Neural progenitor cell (in vitro differentiated cells): ENCODE results near the gene CDH23. TPM values are rescaled to one million over a fixed set of nuclear protein-coding genes. Genes with fewer than 3 reads are reported as not detected.
A peak's percentile ranks its signal among the peaks of the same experiment; 100 is the strongest.

ENCODE experiments used
- DNase-seq: peaks from one replicate; pipeline ENCODE4 v3.0.0-alpha.2; 2016; ENCODE audit warnings: low spot score
- H2AFZ ChIP-seq: fragments of 200-600 bp; sonication (generic); replicated peaks from 2 replicates; pipeline ENCODE4 v1.6.1; 2016; ENCODE audit warnings: antibody characterized with exemption
- H3F3A ChIP-seq: fragments of 200-600 bp; sonication (generic); 2 replicates; pipeline ENCODE4 v1.6.1; 2016; ENCODE audit warnings: antibody characterized with exemption, low read depth
- H3K27ac ChIP-seq: fragments of 200-600 bp; sonication (generic); 2 replicates; pipeline ENCODE4 v1.5.1; 2016; ENCODE audit warnings: mild to moderate bottlenecking
- H3K27me3 ChIP-seq: fragments of 200-600 bp; sonication (generic); 2 replicates; pipeline ENCODE4 v1.6.1; 2016; ENCODE audit warnings: mild to moderate bottlenecking, moderate library complexity
- H3K36me3 ChIP-seq: fragments of 200-600 bp; sonication (generic); 2 replicates; pipeline ENCODE4 v1.5.1; 2016
- H3K4me1 ChIP-seq: fragments of 200-600 bp; sonication (generic); 2 replicates; pipeline ENCODE4 v1.6.1; 2016; ENCODE audit warnings: mixed run types
- H3K4me2 ChIP-seq: fragments of 200-600 bp; sonication (generic); 2 replicates; pipeline ENCODE4 v1.6.1; 2016
- H3K4me3 ChIP-seq: fragments of 200-600 bp; sonication (generic); 2 replicates; pipeline ENCODE4 v1.5.1; 2016
- H3K79me2 ChIP-seq: fragments of 200-600 bp; sonication (generic); 2 replicates; pipeline ENCODE4 v1.6.1; 2016; ENCODE audit warnings: low read depth
- H3K9ac ChIP-seq: fragments of 200-600 bp; sonication (generic); 2 replicates; pipeline ENCODE4 v1.6.1; 2016
- H3K9me3 ChIP-seq: fragments of 200-600 bp; sonication (generic); 2 replicates; pipeline ENCODE4 v1.5.1; 2016; ENCODE audit warnings: low read depth
- H4K20me1 ChIP-seq: fragments of 200-600 bp; sonication (generic); 2 replicates; pipeline ENCODE4 v1.6.1; 2016; ENCODE audit warnings: low read depth
- H3K27ac Mint-ChIP-seq: 3 replicates; pipeline ENCODE4 v1.8.0; 2021; ENCODE audit warnings: mixed read lengths
- H3K27me3 Mint-ChIP-seq: 2 replicates; pipeline ENCODE4 v1.8.0; 2022; ENCODE audit warnings: low read depth, mild to moderate bottlenecking, inconsistent platforms, moderate library complexity, mixed read lengths; ENCODE audit not compliant: insufficient read depth
- H3K36me3 Mint-ChIP-seq: 3 replicates; pipeline ENCODE4 v1.8.0; 2021; ENCODE audit warnings: mixed read lengths
- H3K4me1 Mint-ChIP-seq: 3 replicates; pipeline ENCODE4 v1.8.0; 2021; ENCODE audit warnings: mixed read lengths
- H3K4me3 Mint-ChIP-seq: 3 replicates; pipeline ENCODE4 v1.8.0; 2021; ENCODE audit warnings: mild to moderate bottlenecking, moderate library complexity, mixed read lengths
- H3K9me3 Mint-ChIP-seq: 3 replicates; pipeline ENCODE4 v1.8.0; 2020; ENCODE audit warnings: mixed read lengths
- EZH2 ChIP-seq: fragments of 200-600 bp; sonication (generic); IDR thresholded peaks from 2 replicates; pipeline ENCODE4 v1.6.1; 2017; ENCODE audit warnings: antibody characterized with exemption, mild to moderate bottlenecking, moderate library complexity
- EZH2phosphoT487 ChIP-seq: fragments of 200-600 bp; sonication (generic); IDR thresholded peaks from 2 replicates; pipeline ENCODE4 v1.6.1; 2017; ENCODE audit warnings: antibody characterized with exemption
- total RNA-seq: library from RNA; depleted of rRNA; stranded (reverse); fragments of >200 nt; gene quantifications from 2 replicates; pipeline ENCODE4 v1.2.3, GENCODE V29; 2015; ENCODE audit warnings: low replicate concordance
- TF ChIP-seq, protein P1 (sequence below): fragments of 200-600 bp; sonication (generic); IDR thresholded peaks from 2 replicates; pipeline ENCODE4 v1.5.1; 2017; ENCODE audit warnings: antibody characterized with exemption, mild to moderate bottlenecking

CDH23 gene
- total RNA-seq, 1 donor from 2014 or later = 5.9 TPM

GRCh38 chr10:71746344-71747037, 349.8 kb downstream of the CDH23 start:
- Histone ChIP-seq H3K36me3 (no peaks in the 10 kb centered on the region), H3K79me2 (no peaks in the 10 kb centered on the region), H3K9ac (no peak overlapping the region), H4K20me1 (no peaks in the 10 kb centered on the region), H3K4me1 (peaks cover 5% of the 10 kb centered on the region), H3K4me2 (no peak overlapping the region), H3K27me3 (no peaks in the 10 kb centered on the region), H3K4me3 (no peak overlapping the region), H3K27ac (no peak overlapping the region), H3F3A (no peaks in the 10 kb centered on the region), H3K9me3 (no peaks in the 10 kb centered on the region), H2AFZ (peak overlapping the region; percentile 85)
- no peak for TF ChIP-seq EZH2phosphoT487
- TF ChIP-seq, protein P1, sequence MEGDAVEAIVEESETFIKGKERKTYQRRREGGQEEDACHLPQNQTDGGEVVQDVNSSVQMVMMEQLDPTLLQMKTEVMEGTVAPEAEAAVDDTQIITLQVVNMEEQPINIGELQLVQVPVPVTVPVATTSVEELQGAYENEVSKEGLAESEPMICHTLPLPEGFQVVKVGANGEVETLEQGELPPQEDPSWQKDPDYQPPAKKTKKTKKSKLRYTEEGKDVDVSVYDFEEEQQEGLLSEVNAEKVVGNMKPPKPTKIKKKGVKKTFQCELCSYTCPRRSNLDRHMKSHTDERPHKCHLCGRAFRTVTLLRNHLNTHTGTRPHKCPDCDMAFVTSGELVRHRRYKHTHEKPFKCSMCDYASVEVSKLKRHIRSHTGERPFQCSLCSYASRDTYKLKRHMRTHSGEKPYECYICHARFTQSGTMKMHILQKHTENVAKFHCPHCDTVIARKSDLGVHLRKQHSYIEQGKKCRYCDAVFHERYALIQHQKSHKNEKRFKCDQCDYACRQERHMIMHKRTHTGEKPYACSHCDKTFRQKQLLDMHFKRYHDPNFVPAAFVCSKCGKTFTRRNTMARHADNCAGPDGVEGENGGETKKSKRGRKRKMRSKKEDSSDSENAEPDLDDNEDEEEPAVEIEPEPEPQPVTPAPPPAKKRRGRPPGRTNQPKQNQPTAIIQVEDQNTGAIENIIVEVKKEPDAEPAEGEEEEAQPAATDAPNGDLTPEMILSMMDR = peak; percentile 33
- no peaks in the 10 kb centered on the region for H3K36me3 Mint-ChIP-seq
- peaks cover 7% of the 10 kb centered on the region for H3K27me3 Mint-ChIP-seq
- peak overlapping the region; percentile 50 for H3K27ac Mint-ChIP-seq
- peak; percentile 45 for DNase-seq
- no peaks in the 10 kb centered on the region for H3K9me3 Mint-ChIP-seq
- peaks cover 30% of the 10 kb centered on the region for H3K4me1 Mint-ChIP-seq
- H3K4me3 Mint-ChIP-seq = no peak overlapping the region

DNA sequence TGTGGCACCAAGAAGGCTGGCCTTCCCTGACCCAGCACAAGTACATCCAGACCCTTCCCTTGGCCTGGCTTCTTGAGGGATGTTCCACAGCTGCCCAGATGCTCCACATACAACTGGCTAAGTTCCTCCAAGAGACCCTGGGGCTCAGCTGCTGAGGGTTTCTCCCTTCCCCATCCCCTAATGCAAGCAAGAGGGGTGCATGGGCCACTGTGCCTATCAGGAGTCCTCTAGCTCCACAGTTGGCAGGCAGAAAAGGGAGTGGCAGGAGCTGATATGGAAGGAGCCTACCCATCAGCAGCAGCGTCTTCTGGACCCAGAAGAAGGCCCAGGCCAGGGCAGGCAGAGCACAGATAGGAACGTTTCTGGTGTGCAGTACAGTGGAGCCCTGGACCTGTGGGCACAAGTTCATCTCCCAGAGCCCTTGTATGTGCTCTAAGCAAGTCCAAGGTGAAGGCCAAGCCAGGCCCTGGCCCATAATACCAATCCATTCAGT, 350.4 kb downstream of the CDH23 start:
- H3F3A ChIP-seq = no peaks in the 10 kb centered on the region
- no peak overlapping the region for H3K27ac ChIP-seq
- H3K9me3 ChIP-seq = no peaks in the 10 kb centered on the region
- Mint-ChIP-seq H3K27me3 (peaks cover 7% of the 10 kb centered on the region), H3K4me3 (no peak overlapping the region), H3K9me3 (no peaks in the 10 kb centered on the region), H3K27ac (peak overlapping the region; percentile 50), H3K36me3 (no peaks in the 10 kb centered on the region), H3K4me1 (peaks cover 30% of the 10 kb centered on the region)
- H4K20me1 ChIP-seq = no peaks in the 10 kb centered on the region
- no peaks in the 10 kb centered on the region for H3K36me3 ChIP-seq
- H3K9ac ChIP-seq = no peak overlapping the region
- peaks cover 5% of the 10 kb centered on the region for H3K4me1 ChIP-seq
- H3K27me3 ChIP-seq = no peaks in the 10 kb centered on the region
- H3K79me2 ChIP-seq = no peaks in the 10 kb centered on the region
- TF ChIP-seq EZH2phosphoT487 = no peak
- no peak for TF ChIP-seq EZH2
- TF ChIP-seq, protein P1 = no peak
- H3K4me2 ChIP-seq = no peak overlapping the region
- no peak for DNase-seq
- H2AFZ ChIP-seq = no peak overlapping the region
- no peak overlapping the region for H3K4me3 ChIP-seq

GRCh38 chr10:71747551-71748523, 351.1 kb downstream of the CDH23 start:
- Histone ChIP-seq H3K4me2 (no peak overlapping the region), H3F3A (no peaks in the 10 kb centered on the region), H3K27me3 (no peaks in the 10 kb centered on the region), H2AFZ (peak overlapping the region; percentile 58), H3K4me1 (peaks cover 5% of the 10 kb centered on the region), H3K79me2 (no peaks in the 10 kb centered on the region), H3K9me3 (no peaks in the 10 kb centered on the region), H3K27ac (no peak overlapping the region), H3K9ac (no peak overlapping the region), H3K4me3 (no peak overlapping the region), H3K36me3 (no peaks in the 10 kb centered on the region), H4K20me1 (no peaks in the 10 kb centered on the region)
- Mint-ChIP-seq H3K27me3 (peaks cover 7% of the 10 kb centered on the region), H3K4me1 (peaks cover 30% of the 10 kb centered on the region), H3K4me3 (no peak overlapping the region), H3K36me3 (no peaks in the 10 kb centered on the region), H3K9me3 (no peaks in the 10 kb centered on the region), H3K27ac (peak overlapping the region; percentile 91)
- no peak for TF ChIP-seq EZH2phosphoT487
- TF ChIP-seq, protein P1 = no peak
- TF ChIP-seq EZH2 = no peak
- no peak for DNase-seq
